HepG2 (cell line): ENCODE data around the gene NME8. TPM values are rescaled to one million over a fixed set of nuclear protein-coding genes. Genes with fewer than 3 reads are reported as not detected.
A peak's percentile ranks its signal among the peaks of the same experiment; 100 is the strongest.

Source experiments
- CSRNP2 ChIP-seq: sonication (generic); formaldehyde crosslinking; conservative IDR thresholded peaks from 2 replicates; pipeline ENCODE4 v1.8.0; 2022; ENCODE audit warnings: low read depth, missing genetic modification reagents
- GLI4 ChIP-seq: sonication (generic); formaldehyde crosslinking; IDR thresholded peaks from 2 replicates; pipeline ENCODE4 v1.5.1; 2020; ENCODE audit warnings: missing genetic modification reagents, mild to moderate bottlenecking, moderate library complexity, borderline replicate concordance
- HNRNPUL1 ChIP-seq: fragments of 200-400 bp; formaldehyde crosslinking; IDR thresholded peaks from 2 replicates; pipeline ENCODE4 v1.6.1; 2017; ENCODE audit warnings: low read depth, mild to moderate bottlenecking, low read length, moderate library complexity
- POLR2G ChIP-seq: fragments of 200-400 bp; formaldehyde crosslinking; IDR thresholded peaks from 2 replicates; pipeline ENCODE4 v1.6.1; 2018; ENCODE audit warnings: mild to moderate bottlenecking, low read depth, low read length, moderate library complexity
- RBFOX2 ChIP-seq: fragments of 200-400 bp; formaldehyde crosslinking; IDR thresholded peaks from 2 replicates; pipeline ENCODE4 v1.6.1; 2017; ENCODE audit warnings: low read depth, mild to moderate bottlenecking, low read length
- SP5 ChIP-seq: IDR thresholded peaks from 2 replicates; pipeline ENCODE4 v1.6.1; 2016; ENCODE audit warnings: low read depth, borderline replicate concordance
- ZNF331 ChIP-seq: sonication (generic); formaldehyde crosslinking; IDR thresholded peaks from 2 replicates; pipeline ENCODE4 v1.4.0; 2020; ENCODE audit warnings: missing genetic modification reagents
- ZNF513 ChIP-seq: sonication (generic); formaldehyde crosslinking; conservative IDR thresholded peaks from 2 replicates; pipeline ENCODE4 v1.5.0; 2020; ENCODE audit warnings: missing genetic modification reagents
- ZNF580 ChIP-seq: IDR thresholded peaks from 2 replicates; pipeline ENCODE4 v1.6.1; 2016; ENCODE audit warnings: low read depth, borderline replicate concordance
- ZSCAN20 ChIP-seq: sonication (generic); formaldehyde crosslinking; IDR thresholded peaks from 2 replicates; pipeline ENCODE4 v1.4.0; 2020; ENCODE audit warnings: missing genetic modification reagents, mild to moderate bottlenecking, borderline replicate concordance
- polyA plus RNA-seq, 8 experiments: library from polyadenylated mRNA; depleted of rRNA in 3 of 8; stranded (reverse) in 7 of 8; unstranded in 1 of 8; fragments of >200 nt; fragmentation: Illumina TruSeq in 4 of 8; extraction: Trizol in 4 of 8; gene quantifications; 2 replicates each; pipeline versions ENCODE4 v1.2.1 to v1.2.3, GENCODE V29; 2011 to 2016; ENCODE audit warnings: low read depth in 4 of 8, missing spikeins in 1 of 8, mixed read lengths in 1 of 8; ENCODE audit not compliant: insufficient read depth in 1 of 8
- total RNA-seq, 5 experiments: library from RNA; depleted of rRNA; stranded (reverse); fragments of >200 nt; fragmentation: Illumina TruSeq; extraction: Trizol; gene quantifications; 2 replicates each; pipeline ENCODE4 v1.2.3, GENCODE V29; 2016; ENCODE audit warnings: low read depth in 1 of 5
- TF ChIP-seq, protein P1 (sequence below): sonication (generic); formaldehyde crosslinking; IDR thresholded peaks from 2 replicates; pipeline ENCODE4 v1.4.0; 2020; ENCODE audit warnings: mild to moderate bottlenecking, missing genetic modification reagents
- TF ChIP-seq, protein P2 (sequence below): sonication (generic); formaldehyde crosslinking; IDR thresholded peaks from 2 replicates; pipeline ENCODE4 v1.5.1; 2020; ENCODE audit warnings: missing genetic modification reagents, mild to moderate bottlenecking, borderline replicate concordance

The NME8 gene
- total and polyA plus RNA-seq, 2 of the 13 experiments (the other 11 are each of a cell fraction or from before 2014, with no cell fraction given) = not detected

DNA sequence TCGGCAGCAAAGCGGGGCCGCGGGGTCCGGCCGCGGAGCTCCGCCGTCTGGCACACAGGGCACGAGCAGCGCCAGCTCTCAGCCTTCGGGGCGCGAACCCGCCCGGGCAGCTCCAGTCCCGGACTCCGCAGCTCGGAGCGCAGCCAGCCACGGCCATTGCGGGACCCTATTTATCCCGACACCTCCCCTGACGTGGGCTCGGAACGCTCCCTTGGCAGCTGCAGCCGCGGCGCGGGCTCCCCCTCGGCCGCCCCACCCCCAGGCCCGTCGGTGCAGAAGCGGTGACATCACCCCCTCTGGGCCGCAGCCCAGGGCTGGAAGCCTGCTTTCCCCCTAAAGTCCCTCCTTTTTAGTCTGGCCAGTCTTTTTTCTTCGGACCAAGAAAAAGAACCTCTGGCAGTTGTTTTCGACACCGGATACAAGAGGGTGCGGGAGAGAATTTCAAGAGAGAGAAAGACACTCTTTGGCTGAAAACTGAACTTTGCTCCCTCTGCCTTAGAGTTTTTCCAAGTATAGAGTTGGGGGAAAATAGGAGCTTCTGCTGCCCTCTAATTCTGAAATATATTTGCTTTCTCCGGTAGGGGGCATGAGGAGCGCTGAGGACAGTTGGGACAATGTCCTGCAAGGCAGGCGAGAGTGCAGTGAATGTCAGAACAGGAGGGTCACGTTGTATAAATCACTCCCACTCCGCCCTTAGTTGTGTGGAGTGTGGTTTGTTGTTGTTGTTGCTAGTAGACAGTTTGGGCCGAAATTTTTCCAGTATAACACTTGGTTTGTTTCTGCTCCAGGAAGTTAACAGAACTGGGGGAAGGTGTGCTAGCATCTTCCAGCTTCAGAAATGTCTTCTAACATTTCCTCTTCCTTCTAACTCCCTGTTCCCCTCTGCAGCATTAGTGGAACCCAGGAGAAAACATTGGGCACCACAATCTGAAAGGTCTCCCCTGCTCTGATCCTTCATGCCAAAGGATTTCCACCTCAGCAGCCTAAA lies 68.6 kb downstream of the NME8 start, which contains the start of gene SFRP4 (continued):
- TF ChIP-seq RBFOX2 (peak; percentile 74), GLI4 (CRISPR knock-in tag) (no peak), ZNF513 (CRISPR knock-in tag) (no peak), ZNF580 (no peak), ZNF331 (CRISPR knock-in tag) (no peak), CSRNP2 (CRISPR knock-in tag) (no peak), POLR2G (peak; percentile 55; the same call in 1 of the 2 replicates), HNRNPUL1 (no peak), SP5 (CRISPR knock-in tag) (no peak), ZSCAN20 (no peak)
- TF ChIP-seq, protein P1, sequence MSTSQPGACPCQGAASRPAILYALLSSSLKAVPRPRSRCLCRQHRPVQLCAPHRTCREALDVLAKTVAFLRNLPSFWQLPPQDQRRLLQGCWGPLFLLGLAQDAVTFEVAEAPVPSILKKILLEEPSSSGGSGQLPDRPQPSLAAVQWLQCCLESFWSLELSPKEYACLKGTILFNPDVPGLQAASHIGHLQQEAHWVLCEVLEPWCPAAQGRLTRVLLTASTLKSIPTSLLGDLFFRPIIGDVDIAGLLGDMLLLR (CRISPR knock-in tag) = no peak
- TF ChIP-seq, protein P2, sequence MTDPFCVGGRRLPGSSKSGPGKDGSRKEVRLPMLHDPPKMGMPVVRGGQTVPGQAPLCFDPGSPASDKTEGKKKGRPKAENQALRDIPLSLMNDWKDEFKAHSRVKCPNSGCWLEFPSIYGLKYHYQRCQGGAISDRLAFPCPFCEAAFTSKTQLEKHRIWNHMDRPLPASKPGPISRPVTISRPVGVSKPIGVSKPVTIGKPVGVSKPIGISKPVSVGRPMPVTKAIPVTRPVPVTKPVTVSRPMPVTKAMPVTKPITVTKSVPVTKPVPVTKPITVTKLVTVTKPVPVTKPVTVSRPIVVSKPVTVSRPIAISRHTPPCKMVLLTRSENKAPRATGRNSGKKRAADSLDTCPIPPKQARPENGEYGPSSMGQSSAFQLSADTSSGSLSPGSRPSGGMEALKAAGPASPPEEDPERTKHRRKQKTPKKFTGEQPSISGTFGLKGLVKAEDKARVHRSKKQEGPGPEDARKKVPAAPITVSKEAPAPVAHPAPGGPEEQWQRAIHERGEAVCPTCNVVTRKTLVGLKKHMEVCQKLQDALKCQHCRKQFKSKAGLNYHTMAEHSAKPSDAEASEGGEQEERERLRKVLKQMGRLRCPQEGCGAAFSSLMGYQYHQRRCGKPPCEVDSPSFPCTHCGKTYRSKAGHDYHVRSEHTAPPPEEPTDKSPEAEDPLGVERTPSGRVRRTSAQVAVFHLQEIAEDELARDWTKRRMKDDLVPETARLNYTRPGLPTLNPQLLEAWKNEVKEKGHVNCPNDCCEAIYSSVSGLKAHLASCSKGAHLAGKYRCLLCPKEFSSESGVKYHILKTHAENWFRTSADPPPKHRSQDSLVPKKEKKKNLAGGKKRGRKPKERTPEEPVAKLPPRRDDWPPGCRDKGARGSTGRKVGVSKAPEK (CRISPR knock-in tag) = no peak
- TF ChIP-seq, all 625 proteins: peak for 99
